ENCODE data around the gene KCNV2. TPM values are rescaled to one million over a fixed set of nuclear protein-coding genes. Genes with fewer than 3 reads are reported as not detected.

The KCNV2 gene
- total RNA-seq, 2 experiments from 2014 or later: not detected

Other genes starting within 250 kb of the KCNV2 start
- gene VLDLR, start 95.7 kb upstream of the KCNV2 start, total RNA-seq: 1 to 10 TPM; 7.2 to 8.6 TPM
- gene PUM3, start 126.6 kb downstream of the KCNV2 start, total RNA-seq: 10 to 100 TPM; 63.5 to 82.6 TPM